HG02970 (cell line): Measurements from ENCODE around the gene GOLIM4.
A peak's percentile ranks its signal among the peaks of the same experiment; 100 is the strongest.
"Not testable (repeated sequence)": the region's sequence is repeated elsewhere in the genome, so short reads cannot be mapped to it uniquely, and the experiment has no call there.

Experiments
- ATAC-seq: cut with Tn5 transposase; IDR thresholded peaks from one replicate; pipeline ENCODE4 v1.9.1; 2021; ENCODE audit warnings: mild to moderate bottlenecking, moderate library complexity, moderate number of reproducible peaks; ENCODE audit not compliant: unreplicated experiment, low FRiP score

The GOLIM4 gene

GRCh38 chr3:168051531-168052471, 43.9 kb downstream of the GOLIM4 start:
- ATAC-seq, result no peak

- ATAC-seq, result no peak
Observed at GRCh38 chr3:168051070-168051469, 44.7 kb downstream of the GOLIM4 start.

DNA sequence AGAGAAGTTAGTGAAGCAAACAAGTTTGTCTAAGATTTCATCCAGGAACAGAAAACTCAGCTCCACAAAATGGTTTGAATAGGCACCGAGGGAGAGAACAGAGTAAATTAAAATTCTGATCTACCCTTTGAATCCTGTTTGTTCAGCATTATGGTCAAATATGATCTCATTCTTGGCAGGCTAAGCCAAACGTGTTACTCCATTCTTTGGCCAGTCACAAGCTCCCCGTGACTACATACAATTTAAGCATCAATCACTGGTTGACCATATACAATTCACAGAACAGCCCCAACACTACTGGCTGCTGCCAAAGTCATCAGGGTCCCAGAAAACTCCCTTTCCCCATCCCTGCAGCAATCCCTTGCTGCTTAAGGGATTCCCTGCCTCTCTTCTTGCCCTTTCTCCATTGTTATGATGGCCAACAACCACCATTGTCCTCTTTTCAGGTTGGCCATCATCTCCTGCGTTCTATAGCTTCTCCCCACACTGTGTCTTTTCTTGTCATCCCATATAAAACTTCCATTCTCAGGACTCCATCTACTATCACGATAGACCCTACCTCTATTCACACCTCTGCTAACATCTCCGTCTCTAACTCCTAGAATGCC, 46.3 kb downstream of the GOLIM4 start:
- ATAC-seq, result no peak

DNA sequence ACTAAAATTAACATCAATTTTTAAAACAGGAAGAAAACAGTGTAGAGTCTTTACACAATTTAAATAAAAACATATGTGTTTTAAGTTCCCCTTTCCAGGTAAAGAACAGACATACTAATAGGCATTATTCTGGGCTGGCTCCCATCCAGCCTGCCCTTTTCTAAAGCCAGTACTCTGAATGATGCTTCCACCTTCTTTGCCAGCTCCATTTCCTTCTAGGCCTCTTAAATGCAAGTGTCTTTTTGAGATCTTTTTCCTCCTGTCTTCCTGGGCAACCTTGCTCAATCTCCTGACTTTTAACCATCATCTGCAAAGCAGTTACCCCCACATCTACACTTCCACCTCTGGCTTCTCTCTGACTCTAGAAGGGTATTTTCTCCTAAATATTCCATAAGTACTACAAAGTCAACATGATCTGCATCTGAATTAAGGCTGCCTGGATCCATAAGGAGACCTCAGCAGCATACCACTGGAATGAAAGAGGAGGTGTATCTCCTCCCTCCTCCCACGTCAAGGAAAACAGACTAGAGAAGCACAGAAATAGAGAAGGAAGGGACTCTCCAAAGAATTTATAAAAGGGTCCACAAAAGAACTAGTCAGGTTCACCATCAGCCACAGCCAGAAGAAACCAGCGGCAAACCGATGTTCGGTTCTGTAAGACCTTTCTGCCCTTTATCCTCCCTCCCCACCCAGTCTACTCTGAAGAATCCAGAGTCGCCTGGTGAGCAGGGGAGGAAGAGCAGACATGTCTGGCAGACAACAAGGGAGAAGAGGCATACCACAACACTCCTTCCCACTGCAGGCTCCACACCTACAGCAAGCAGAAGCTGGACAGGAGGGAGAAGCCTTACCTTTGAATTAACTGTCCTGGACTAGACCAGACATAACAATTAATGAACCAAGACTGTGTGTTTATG, 47.1 kb downstream of the GOLIM4 start:
- no peak for ATAC-seq

DNA sequence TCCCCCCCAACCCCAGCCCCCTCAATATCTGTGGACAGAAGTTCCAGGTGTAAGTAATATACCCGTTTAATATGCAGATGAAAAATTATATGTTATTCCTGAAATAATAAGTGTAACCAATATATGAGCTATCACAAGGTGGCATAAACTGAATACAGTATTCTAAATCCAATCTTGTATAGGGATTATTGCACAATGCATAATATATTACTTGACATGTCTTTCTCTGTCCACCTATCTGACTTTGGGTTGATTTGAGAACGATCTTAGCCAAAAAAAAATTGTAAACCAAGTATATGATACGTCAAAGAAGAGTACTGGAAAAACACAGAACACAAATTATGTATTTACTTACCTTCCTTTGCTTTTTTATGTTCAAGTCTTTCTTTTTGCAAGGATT, 47.8 kb downstream of the GOLIM4 start:
- no peak for ATAC-seq

- peak; percentile 73 for ATAC-seq
Observed at GRCh38 chr3:168047190-168047795, 48.4 kb downstream of the GOLIM4 start.

GRCh38 chr3:168044049-168044448, 51.7 kb downstream of the GOLIM4 start:
- ATAC-seq, result no peak

- ATAC-seq, result no peak
Observed at GRCh38 chr3:168040607-168041208, 55.0 kb downstream of the GOLIM4 start.

GRCh38 chr3:168037020-168037419, 58.7 kb downstream of the GOLIM4 start:
- ATAC-seq, result no peak

- no peak for ATAC-seq
Observed at GRCh38 chr3:168036619-168037018, 59.1 kb downstream of the GOLIM4 start.

- ATAC-seq, result no peak
Observed at GRCh38 chr3:168034152-168034928, 61.4 kb downstream of the GOLIM4 start.

DNA sequence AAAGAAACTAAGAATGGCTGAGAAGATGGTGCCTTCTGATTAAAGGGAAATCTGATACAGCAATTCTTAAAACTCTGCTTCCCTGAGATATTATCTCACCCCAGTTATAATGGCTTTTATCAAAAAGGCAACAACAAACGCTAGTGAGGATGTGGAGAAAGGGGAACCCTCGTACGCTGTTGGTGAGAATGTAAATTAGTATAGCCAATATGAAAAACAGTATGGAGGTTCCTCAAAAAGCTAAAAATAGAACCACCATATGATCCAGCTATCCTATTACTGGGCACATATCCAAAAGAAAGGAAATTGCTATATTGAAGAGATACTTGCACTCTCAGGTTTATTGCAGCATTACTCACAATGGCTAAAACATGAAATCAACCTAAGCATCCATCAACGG, 65.1 kb downstream of the GOLIM4 start:
- ATAC-seq, result no peak

GRCh38 chr3:168029705-168030104, 66.0 kb downstream of the GOLIM4 start:
- no peak for ATAC-seq

- no peak for ATAC-seq
Observed at GRCh38 chr3:168028086-168028485, 67.6 kb downstream of the GOLIM4 start.

GRCh38 chr3:168026764-168027163, 69.0 kb downstream of the GOLIM4 start:
- ATAC-seq, result no peak

DNA sequence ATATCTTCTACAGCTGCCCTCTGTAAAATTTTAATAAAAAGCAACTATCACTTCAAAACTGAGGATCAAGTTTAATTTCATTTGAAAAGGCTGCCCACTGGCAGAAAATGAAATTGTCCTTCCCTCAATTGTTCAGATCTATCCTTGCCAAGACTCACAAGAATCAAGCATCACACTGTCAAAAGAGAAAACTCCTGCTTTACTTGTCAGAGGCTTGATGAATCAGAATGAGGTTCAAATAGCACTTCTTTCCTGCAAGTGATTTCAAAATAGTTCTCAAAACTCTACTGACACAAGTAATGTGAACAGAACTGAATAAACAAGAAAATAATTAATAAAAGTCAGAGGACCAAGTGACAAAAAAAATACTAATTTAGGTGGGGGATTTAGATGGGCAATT, 70.6 kb downstream of the GOLIM4 start:
- no peak for ATAC-seq

DNA sequence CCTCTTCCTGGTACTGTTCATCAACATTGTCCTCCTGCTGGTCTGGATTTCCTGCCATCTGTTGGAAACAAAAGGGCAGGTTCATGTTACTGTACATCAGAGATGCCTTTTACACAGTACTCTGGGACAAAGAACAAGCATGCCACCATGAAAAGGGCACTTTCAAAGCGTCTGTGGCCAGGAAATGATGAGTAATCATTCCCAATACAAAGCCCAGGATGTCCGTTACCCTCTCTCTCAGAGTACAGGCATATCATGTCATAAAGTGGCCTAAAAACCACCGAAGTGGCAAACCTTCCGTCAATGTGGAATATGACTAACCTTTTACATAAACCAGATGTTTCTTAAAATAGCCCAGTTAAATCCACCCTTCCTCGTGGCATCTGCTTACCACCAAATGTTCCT, 71.2 kb downstream of the GOLIM4 start:
- no peak for ATAC-seq

- no peak for ATAC-seq
Observed at GRCh38 chr3:168021737-168022450, 73.8 kb downstream of the GOLIM4 start.

GRCh38 chr3:168011280-168011679, 84.4 kb downstream of the GOLIM4 start:
- not testable (repeated sequence) for ATAC-seq
